HEK293T (cell line): ENCODE measurements around the gene ZNF471.
A peak's percentile ranks its signal among the peaks of the same experiment; 100 is the strongest.

Source experiments
- CTCF ChIA-PET: fragments of 350-600 bp; formaldehyde crosslinking; extraction: SDS; loops from one replicate; lab custom pipeline; 2021; ENCODE audit warnings: antibody characterized with exemption, inconsistent platforms; lab: Yijun Ruan, JAX
- POLR2A ChIA-PET: fragments of 350-600 bp; formaldehyde crosslinking; extraction: SDS; loops from one replicate; lab custom pipeline; 2020; ENCODE audit warnings: antibody characterized with exemption, inconsistent platforms; lab: Yijun Ruan, JAX
- DNase-seq: peaks from one replicate; pipeline ENCODE4 v3.0.0; 2012; ENCODE audit warnings: mixed read lengths; ENCODE audit errors: extremely low spot score
- ARNT ChIP-seq: fragments of 450-650 bp; IDR thresholded peaks from 2 replicates; pipeline ENCODE4 v1.6.1; 2017; ENCODE audit warnings: mild to moderate bottlenecking
- BHLHE40 ChIP-seq: fragments of 450-650 bp; IDR thresholded peaks from 2 replicates; pipeline ENCODE4 v1.6.1; 2016; ENCODE audit warnings: mild to moderate bottlenecking, moderate library complexity, borderline replicate concordance
- CTBP1 ChIP-seq: fragments of 450-650 bp; IDR thresholded peaks from 2 replicates; pipeline ENCODE4 v1.6.1; 2016; ENCODE audit warnings: borderline replicate concordance
- ELF4 ChIP-seq: fragments of 450-650 bp; IDR thresholded peaks from 2 replicates; pipeline ENCODE4 v1.6.1; 2017; ENCODE audit warnings: antibody characterized with exemption
- FOXA1 ChIP-seq: fragments of 450-650 bp; IDR thresholded peaks from 2 replicates; pipeline ENCODE4 v1.6.1; 2016; ENCODE audit warnings: mild to moderate bottlenecking
- FOXK2 ChIP-seq: fragments of 450-650 bp; IDR thresholded peaks from 2 replicates; pipeline ENCODE4 v1.6.1; 2016; ENCODE audit warnings: mild to moderate bottlenecking
- FOXM1 ChIP-seq: fragments of 450-650 bp; IDR thresholded peaks from 2 replicates; pipeline ENCODE4 v1.6.1; 2017; ENCODE audit warnings: mild to moderate bottlenecking, borderline replicate concordance
- HDGF ChIP-seq: fragments of 450-650 bp; IDR thresholded peaks from 2 replicates; pipeline ENCODE4 v1.6.1; 2017; ENCODE audit warnings: antibody characterized with exemption, borderline replicate concordance
- L3MBTL2 ChIP-seq: fragments of 450-650 bp; conservative IDR thresholded peaks from 2 replicates; pipeline ENCODE4 v1.6.1; 2016; ENCODE audit warnings: mild to moderate bottlenecking
- LEF1 ChIP-seq: fragments of 450-650 bp; IDR thresholded peaks from 2 replicates; pipeline ENCODE4 v1.6.1; 2017; ENCODE audit warnings: mild to moderate bottlenecking, borderline replicate concordance
- NFRKB ChIP-seq: fragments of 450-650 bp; IDR thresholded peaks from 2 replicates; pipeline ENCODE4 v1.6.1; 2016; ENCODE audit warnings: mild to moderate bottlenecking, moderate library complexity
- SP1 ChIP-seq: fragments of 450-650 bp; IDR thresholded peaks from 2 replicates; pipeline ENCODE4 v1.6.1; 2017
- SUZ12 ChIP-seq: fragments of 450-650 bp; IDR thresholded peaks from 2 replicates; pipeline ENCODE4 v1.6.1; 2016; ENCODE audit warnings: mild to moderate bottlenecking
- TARDBP ChIP-seq: fragments of 450-650 bp; IDR thresholded peaks from 2 replicates; pipeline ENCODE4 v1.6.1; 2016
- ZNF384 ChIP-seq: fragments of 450-650 bp; IDR thresholded peaks from 2 replicates; pipeline ENCODE4 v1.6.1; 2016
- TF ChIP-seq, protein P1 (sequence below): fragments of 450-650 bp; IDR thresholded peaks from 2 replicates; pipeline ENCODE4 v1.6.1; 2016

ZNF471 gene

DNA sequence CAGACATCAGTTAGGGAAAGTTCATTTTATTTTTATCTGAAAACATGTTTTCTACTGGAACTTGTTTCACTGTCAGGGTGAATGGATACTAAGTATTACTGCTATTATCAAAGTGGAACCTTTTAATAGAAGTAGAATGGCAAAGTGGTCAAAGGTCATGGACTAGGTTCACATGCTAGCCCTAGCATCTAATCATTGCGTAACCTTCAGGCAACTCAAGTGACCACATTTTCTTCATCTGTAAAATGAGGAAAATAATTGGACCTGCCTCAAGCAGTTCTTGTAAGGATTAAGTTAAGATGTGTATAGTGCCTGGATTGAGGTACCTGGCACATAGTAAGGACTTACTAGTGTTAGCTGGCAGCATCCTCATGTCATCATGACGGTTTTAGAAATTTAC, 36.1 kb downstream of the ZNF471 start:
- CTCF ChIA-PET, result no interaction called here
- POLR2A ChIA-PET, result no interaction called here
- DNase-seq, result no peak
- TF ChIP-seq FOXM1 (no peak), ELF4 (no peak), LEF1 (no peak), ZNF384 (no peak), CTBP1 (no peak), ARNT (no peak)
- TF ChIP-seq, protein P1, sequence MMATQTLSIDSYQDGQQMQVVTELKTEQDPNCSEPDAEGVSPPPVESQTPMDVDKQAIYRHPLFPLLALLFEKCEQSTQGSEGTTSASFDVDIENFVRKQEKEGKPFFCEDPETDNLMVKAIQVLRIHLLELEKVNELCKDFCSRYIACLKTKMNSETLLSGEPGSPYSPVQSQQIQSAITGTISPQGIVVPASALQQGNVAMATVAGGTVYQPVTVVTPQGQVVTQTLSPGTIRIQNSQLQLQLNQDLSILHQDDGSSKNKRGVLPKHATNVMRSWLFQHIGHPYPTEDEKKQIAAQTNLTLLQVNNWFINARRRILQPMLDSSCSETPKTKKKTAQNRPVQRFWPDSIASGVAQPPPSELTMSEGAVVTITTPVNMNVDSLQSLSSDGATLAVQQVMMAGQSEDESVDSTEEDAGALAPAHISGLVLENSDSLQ, result no peak

DNA sequence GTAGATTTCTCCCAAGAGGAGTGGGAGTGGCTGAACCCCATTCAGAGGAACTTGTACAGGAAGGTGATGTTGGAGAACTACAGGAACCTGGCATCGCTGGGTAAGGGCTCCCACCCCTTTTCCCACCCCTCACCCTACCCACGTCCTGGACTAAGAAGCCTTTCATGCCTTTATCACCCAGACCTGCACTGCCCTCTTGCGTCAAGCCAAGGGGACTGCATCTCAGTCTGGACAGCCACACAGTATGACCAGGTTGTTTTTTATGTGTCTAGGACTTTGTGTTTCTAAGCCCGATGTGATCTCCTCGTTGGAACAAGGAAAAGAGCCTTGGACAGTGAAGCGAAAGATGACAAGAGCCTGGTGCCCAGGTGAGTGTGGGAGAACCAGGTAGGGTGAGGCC, 39.9 kb downstream of the ZNF471 start:
- POLR2A ChIA-PET, result no interaction called here
- TF ChIP-seq BHLHE40, result no peak
- peak; percentile 15 for DNase-seq
- CTCF ChIA-PET, result no interaction called here

DNA sequence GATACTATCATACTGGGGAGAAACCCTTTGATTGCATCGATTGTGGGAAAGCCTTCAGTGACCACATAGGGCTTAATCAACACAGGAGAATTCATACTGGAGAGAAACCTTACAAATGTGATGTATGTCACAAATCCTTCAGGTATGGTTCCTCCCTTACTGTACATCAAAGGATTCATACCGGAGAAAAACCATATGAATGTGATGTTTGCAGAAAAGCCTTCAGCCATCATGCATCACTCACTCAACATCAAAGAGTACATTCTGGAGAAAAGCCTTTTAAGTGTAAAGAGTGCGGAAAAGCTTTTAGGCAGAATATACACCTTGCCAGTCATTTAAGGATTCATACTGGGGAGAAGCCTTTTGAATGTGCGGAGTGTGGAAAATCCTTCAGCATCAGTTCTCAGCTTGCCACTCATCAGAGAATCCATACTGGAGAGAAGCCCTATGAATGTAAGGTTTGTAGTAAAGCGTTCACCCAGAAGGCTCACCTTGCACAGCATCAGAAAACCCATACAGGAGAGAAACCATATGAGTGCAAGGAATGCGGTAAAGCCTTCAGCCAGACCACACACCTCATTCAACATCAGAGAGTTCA, 46.7 kb downstream of the ZNF471 start:
- ChIA-PET POLR2A (no interaction called here), CTCF (no interaction called here)
- no peak for TF ChIP-seq CTBP1
- TF ChIP-seq ZNF384, result no peak
- TF ChIP-seq FOXM1, result no peak
- TF ChIP-seq, protein P1, result no peak
- TF ChIP-seq L3MBTL2, result no peak
- TF ChIP-seq NFRKB, result no peak
- no peak for TF ChIP-seq ARNT
- TF ChIP-seq FOXA1, result no peak
- TF ChIP-seq SUZ12, result no peak
- no peak for TF ChIP-seq TARDBP
- TF ChIP-seq BHLHE40, result no peak
- no peak for TF ChIP-seq SP1
- TF ChIP-seq ELF4, result no peak
- TF ChIP-seq LEF1, result no peak
- TF ChIP-seq HDGF, result no peak
- TF ChIP-seq FOXK2, result no peak
- no peak for DNase-seq

DNA sequence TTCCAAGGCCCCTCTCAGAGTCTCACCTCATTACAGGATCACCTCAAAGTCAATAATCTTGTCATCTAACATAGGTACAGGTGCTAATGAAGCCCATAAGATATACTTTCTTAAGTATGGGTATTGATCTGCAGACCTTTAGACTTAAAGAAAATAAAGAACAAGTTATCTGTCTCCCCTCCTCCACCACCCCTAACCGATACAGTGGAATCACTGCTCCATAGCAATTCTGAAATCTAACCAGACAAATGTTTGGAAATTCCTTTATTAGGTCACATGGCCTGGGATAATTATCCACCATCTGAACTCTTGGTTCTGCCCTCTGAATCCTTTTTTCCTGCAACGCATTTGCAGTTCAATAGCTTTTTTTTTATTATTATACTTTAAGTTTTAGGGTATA, 55.1 kb downstream of the ZNF471 start:
- TF ChIP-seq BHLHE40 (no peak), FOXA1 (no peak), NFRKB (no peak), SP1 (no peak), LEF1 (no peak), FOXK2 (no peak), ARNT (no peak), L3MBTL2 (no peak), FOXM1 (no peak), CTBP1 (no peak), SUZ12 (no peak), TARDBP (no peak), HDGF (no peak)
- TF ChIP-seq, protein P1, result no peak
- DNase-seq, result no peak
- ChIA-PET POLR2A (no interaction called here), CTCF (no interaction called here)

DNA sequence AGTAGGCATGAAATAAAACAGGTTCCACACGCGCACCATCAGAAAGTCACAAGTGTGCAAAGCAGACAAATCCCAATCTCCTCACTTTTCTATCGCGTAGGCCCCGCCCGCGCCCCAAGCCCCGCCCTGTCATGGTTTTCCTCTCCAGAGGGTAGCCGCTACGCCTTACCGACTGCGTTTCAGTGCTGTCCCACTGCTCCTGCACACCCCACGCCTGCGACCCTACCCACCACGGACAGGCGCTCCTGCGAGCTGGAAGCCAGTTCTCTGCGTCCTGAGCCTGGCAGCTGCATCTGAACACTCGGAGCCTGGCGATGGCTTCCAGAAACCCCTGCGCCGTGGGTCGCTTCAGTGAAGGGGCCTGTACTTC, 59.2 kb downstream of the ZNF471 start:
- ChIA-PET CTCF (no interaction called here), POLR2A (no interaction called here)
- DNase-seq, result peak; percentile 35
- TF ChIP-seq, protein P1, result no peak
- TF ChIP-seq CTBP1 (no peak), ZNF384 (no peak), FOXA1 (no peak)

DNA sequence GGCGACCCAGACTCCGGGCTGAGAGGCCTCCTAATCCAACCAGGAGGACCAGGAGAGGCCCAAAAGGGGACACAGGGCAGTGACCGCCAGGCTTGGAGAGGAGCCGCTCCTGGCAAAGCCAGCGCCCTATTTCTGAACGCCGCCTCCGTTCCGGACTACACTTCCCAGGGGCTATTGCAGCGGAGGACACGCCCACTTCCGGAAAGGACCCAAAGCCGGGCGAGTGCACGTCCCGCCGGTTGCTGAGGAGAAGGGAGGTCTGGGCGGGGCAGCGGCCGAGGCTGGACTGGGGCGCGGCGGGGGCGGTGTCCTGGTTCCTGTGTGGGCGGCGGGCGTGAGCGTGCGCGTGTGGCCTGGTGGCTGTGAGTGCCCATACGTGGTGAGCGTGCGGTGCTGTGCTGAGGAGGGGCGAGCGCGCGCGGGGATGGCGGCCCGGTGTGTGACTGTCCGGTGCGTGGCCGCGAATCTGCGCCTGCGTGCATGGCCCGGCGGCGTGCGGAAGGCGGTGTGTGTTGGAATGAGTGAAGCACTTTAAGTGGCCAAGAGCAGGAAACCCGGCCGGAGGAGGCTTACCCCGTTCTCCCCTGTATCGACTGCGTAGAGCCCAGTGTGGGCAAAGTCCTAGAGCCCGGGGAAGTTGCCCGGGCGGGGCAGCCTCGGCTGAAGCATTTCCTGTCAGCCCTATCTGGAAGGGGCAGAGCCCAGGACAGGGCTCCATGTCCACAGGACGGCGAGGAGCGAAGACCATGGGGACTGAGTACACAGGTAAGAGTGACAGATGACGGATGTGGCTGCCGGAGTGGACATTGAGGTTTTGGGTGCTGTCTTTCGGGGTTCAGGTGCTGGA, 59.8 kb downstream of the ZNF471 start, which contains the start of gene ZNF470:
TSS of gene ZNF470 (plus strand) at position 195 of the 847 bp plus-strand sequence. CDS start 2,844 bp downstream, outside the sequence.
- TF ChIP-seq ELF4 (peak; percentile 61; the same call in 1 of the 2 replicates), SUZ12 (no peak), L3MBTL2 (peak; percentile 69)
- CTCF ChIA-PET, result no interaction called here
- peak; percentile 89 for DNase-seq
- POLR2A ChIA-PET, result no interaction called here
